Mucosa of stomach (tissue), 1 donor: ENCODE data around the gene CCDC47.

Source experiments
- H3K27me3 ChIP-seq: one replicate; pipeline ENCODE4 v1.7.0; 2013; ENCODE audit warnings: mild to moderate bottlenecking, low read length; ENCODE audit not compliant: control insufficient read depth, insufficient read depth
- H3K36me3 ChIP-seq: one replicate; pipeline ENCODE4 v1.7.0; 2013; ENCODE audit warnings: low read length; ENCODE audit not compliant: control insufficient read depth, insufficient read depth
- H3K4me1 ChIP-seq: one replicate; pipeline ENCODE4 v1.7.0; 2013; ENCODE audit warnings: mild to moderate bottlenecking, low read length; ENCODE audit not compliant: control insufficient read depth, insufficient read depth
- H3K4me3 ChIP-seq: one replicate; pipeline ENCODE4 v1.7.0; 2013; ENCODE audit warnings: low read length
- H3K9ac ChIP-seq: one replicate; pipeline ENCODE4 v1.7.0; 2013; ENCODE audit warnings: mild to moderate bottlenecking, low read length, moderate library complexity
- H3K9me3 ChIP-seq: one replicate; pipeline ENCODE4 v1.7.0; 2013; ENCODE audit warnings: mild to moderate bottlenecking, low read length, moderate library complexity; ENCODE audit not compliant: control insufficient read depth
- donor health status: Pancreatic carcinoma.

Gene CCDC47

DNA sequence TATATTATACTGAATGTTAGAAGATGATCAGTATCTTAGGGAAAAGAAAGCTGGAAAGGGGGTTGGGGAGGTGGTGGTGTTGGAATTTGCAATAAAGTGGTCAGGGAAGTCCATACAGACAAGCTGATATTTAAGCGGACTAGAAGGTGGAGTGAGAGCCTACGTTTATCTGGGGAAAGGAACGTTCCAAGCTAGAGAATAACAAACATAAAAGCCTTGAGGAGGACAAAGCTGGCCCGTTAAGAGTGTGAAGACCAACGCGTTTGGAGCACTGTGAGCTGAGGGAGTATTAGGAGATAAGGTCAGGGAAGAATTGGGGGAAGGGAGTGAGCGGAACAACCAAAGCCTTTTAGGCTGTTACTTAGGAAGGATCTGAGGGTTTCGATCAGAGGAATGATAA lies 2.0 kb upstream of the CCDC47 start:
- H3K9ac ChIP-seq: peak overlapping the region; percentile 78
- H3K4me1 ChIP-seq: peaks cover 17% of the 10 kb centered on the region
- no peaks in the 10 kb centered on the region for H3K27me3 ChIP-seq
- peak overlapping the region; percentile 23 for H3K4me3 ChIP-seq
- H3K9me3 ChIP-seq: no peaks in the 10 kb centered on the region
- no peaks in the 10 kb centered on the region for H3K36me3 ChIP-seq

GRCh38 chr17:63774969-63775265 lies 1.5 kb upstream of the CCDC47 start:
- Histone ChIP-seq H3K36me3 (no peaks in the 10 kb centered on the region), H3K27me3 (no peaks in the 10 kb centered on the region), H3K4me1 (peaks cover 12% of the 10 kb centered on the region), H3K9me3 (no peaks in the 10 kb centered on the region), H3K9ac (peak overlapping the region; percentile 78), H3K4me3 (peak overlapping the region; percentile 23)

- H3K27me3 ChIP-seq: no peaks in the 10 kb centered on the region
- no peaks in the 10 kb centered on the region for H3K36me3 ChIP-seq
- peaks cover 12% of the 10 kb centered on the region for H3K4me1 ChIP-seq
- H3K4me3 ChIP-seq: peak within 1 kb of the TSS; percentile 43
- peak within 1 kb of the TSS; percentile 89 for H3K9ac ChIP-seq
- no peaks in the 10 kb centered on the region for H3K9me3 ChIP-seq
These were observed 958 bp upstream of the CCDC47 start, which contains the start of gene DDX42 for GRCh38 chr17:63774141-63774968. Gene DDX42, plus strand, starts transcription at chr17:63774170. Its CDS starts 12,880 bp downstream, at chr17:63787050.

- no peaks in the 10 kb centered on the region for H3K27me3 ChIP-seq
- H3K9ac ChIP-seq: peak overlapping the region; percentile 89
- no peaks in the 10 kb centered on the region for H3K36me3 ChIP-seq
- H3K4me3 ChIP-seq: peak overlapping the region; percentile 43
- peaks cover 12% of the 10 kb centered on the region for H3K4me1 ChIP-seq
- no peaks in the 10 kb centered on the region for H3K9me3 ChIP-seq
These were observed 561 bp downstream of the CCDC47 start for GRCh38 chr17:63772801-63773271.

GRCh38 chr17:63768433-63768832 lies 5.0 kb downstream of the CCDC47 start:
- H3K27me3 ChIP-seq: no peaks in the 10 kb centered on the region
- H3K9ac ChIP-seq: no peak overlapping the region
- H3K4me1 ChIP-seq: no peaks in the 10 kb centered on the region
- H3K9me3 ChIP-seq: no peaks in the 10 kb centered on the region
- no peak overlapping the region for H3K4me3 ChIP-seq
- no peaks in the 10 kb centered on the region for H3K36me3 ChIP-seq

DNA sequence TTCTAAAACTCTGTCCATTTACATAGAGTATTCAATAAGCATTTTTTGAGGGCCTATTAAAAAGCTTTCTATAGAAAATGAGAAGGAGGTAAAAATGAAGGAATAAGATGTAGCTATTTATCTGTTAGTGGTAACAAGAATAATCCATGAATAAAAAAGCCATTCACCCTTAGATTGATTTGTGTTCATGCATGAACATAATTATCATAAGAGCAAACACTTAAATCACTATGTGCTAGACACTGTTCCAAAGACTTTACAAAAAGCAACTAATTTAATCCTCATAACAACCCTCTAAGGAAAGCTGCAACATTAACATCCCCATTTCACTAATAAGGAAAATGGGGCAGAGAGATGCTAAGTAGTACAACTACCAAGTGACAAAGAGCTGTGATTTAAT lies 6.6 kb downstream of the CCDC47 start:
- Histone ChIP-seq H3K4me3 (no peak overlapping the region), H3K9ac (no peak overlapping the region), H3K27me3 (no peaks in the 10 kb centered on the region), H3K4me1 (peaks cover 3% of the 10 kb centered on the region), H3K36me3 (no peaks in the 10 kb centered on the region), H3K9me3 (no peaks in the 10 kb centered on the region)

GRCh38 chr17:63764716-63765115 lies 8.7 kb downstream of the CCDC47 start:
- Histone ChIP-seq H3K4me3 (no peak overlapping the region), H3K36me3 (peaks cover 4% of the 10 kb centered on the region), H3K9ac (no peak overlapping the region), H3K27me3 (no peaks in the 10 kb centered on the region), H3K9me3 (no peaks in the 10 kb centered on the region), H3K4me1 (peaks cover 6% of the 10 kb centered on the region)

DNA sequence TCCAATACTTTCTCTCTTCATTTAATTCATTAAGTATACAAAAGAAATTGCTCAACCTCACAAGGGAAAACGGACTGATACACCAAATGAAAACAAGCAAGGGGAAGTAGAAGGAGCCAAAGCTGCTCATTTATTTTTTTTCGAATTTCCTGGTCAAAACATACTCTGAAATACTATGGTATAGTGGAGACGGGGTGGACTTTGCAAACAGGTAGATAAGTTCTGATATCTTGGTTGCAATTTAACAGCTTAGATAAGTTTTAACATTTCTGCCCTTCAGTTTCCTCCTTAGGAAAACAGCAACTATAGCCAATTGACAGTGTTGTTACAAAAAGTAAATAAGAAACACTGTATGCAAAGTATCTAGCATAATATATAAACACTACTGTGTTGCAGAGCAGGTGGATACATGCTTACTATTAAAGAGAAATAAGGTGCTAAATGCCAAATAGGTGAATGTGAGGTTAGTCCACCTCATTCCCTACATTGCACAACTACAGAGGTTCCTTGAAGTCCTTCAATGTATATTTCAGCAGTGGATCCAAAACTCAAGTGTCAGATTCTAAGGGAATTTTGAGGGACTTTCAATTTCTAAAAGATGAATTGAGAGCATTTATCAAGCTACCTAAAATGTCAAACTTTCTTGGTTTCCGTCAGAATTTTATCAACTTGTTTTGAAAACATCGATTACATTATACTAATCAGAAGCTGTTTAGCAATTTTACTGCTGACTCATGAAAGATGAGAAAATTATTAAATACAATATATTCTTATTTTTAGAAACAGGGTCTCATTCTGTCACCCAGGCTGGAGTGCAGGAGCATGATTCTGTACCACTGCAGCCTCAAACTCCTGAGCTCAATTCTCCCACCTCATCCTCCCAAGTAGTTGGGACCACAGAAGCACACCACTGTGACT lies 11.0 kb downstream of the CCDC47 start:
- H3K36me3 ChIP-seq: peaks cover 10% of the 10 kb centered on the region
- H3K4me3 ChIP-seq: no peak overlapping the region
- H3K9me3 ChIP-seq: no peaks in the 10 kb centered on the region
- peaks cover 6% of the 10 kb centered on the region for H3K4me1 ChIP-seq
- H3K9ac ChIP-seq: peak overlapping the region; percentile 17
- no peaks in the 10 kb centered on the region for H3K27me3 ChIP-seq

DNA sequence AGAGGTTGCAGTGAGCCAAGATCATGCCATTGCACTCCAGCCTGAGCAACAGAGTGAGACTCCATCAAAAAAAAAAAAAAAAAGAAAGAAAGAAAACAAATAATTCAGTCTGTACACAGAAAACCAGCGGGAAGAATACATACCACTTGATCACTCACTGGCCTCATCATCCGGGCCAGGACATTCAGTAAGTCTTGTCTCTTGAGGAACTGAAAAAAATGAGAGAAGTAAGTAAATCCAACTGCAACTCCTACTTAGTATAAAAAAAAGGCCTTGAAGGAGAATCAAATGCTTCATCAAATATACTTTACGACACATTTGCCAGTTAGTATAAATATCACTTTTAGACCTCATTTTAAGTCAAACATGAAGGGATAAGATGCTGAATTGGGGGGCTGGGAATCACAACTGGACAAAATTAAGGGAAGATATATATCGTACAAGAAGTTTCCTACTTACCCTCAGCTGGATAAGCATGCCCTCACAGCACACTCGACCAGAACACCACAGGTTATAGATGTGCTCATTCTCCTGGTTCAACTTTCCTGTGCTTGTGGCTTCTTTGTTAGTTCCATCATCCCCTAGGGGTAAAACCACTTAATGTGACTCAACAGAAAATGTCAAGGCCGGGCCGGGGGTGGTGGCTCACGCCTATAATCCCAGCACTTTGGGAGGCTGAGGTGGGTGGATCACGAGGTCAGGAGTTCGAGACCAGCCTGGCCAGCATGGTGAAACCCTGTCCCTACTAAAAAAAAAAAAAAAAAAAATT lies 12.4 kb downstream of the CCDC47 start:
- no peaks in the 10 kb centered on the region for H3K27me3 ChIP-seq
- no peak overlapping the region for H3K4me3 ChIP-seq
- peaks cover 16% of the 10 kb centered on the region for H3K36me3 ChIP-seq
- H3K9ac ChIP-seq: no peak overlapping the region
- peaks cover 6% of the 10 kb centered on the region for H3K4me1 ChIP-seq
- H3K9me3 ChIP-seq: no peaks in the 10 kb centered on the region

GRCh38 chr17:63758428-63758827 lies 15.0 kb downstream of the CCDC47 start:
- no peaks in the 10 kb centered on the region for H3K27me3 ChIP-seq
- H3K4me3 ChIP-seq: no peak overlapping the region
- peaks cover 6% of the 10 kb centered on the region for H3K4me1 ChIP-seq
- H3K36me3 ChIP-seq: peaks cover 16% of the 10 kb centered on the region
- no peak overlapping the region for H3K9ac ChIP-seq
- H3K9me3 ChIP-seq: no peaks in the 10 kb centered on the region

GRCh38 chr17:63754046-63754445 lies 19.4 kb downstream of the CCDC47 start:
- no peaks in the 10 kb centered on the region for H3K4me1 ChIP-seq
- peaks cover 16% of the 10 kb centered on the region for H3K36me3 ChIP-seq

More at GRCh38 chr17:63754046-63754445, 19.4 kb downstream of the CCDC47 start:
- no peak overlapping the region for H3K9ac ChIP-seq
- no peaks in the 10 kb centered on the region for H3K27me3 ChIP-seq
- no peak overlapping the region for H3K4me3 ChIP-seq
- H3K9me3 ChIP-seq: no peaks in the 10 kb centered on the region
